Adipocyte (in vitro differentiated cells): ENCODE results near the gene SCN4B.
"Not testable (repeated sequence)": the region's sequence is repeated elsewhere in the genome, so short reads cannot be mapped to it uniquely, and the experiment has no call there.

Experiments used
- DNase-seq: peaks from one replicate; pipeline ENCODE4 v3.0.0-alpha.2; 2015; ENCODE audit warnings: low read depth
- H3K27me3 ChIP-seq: replicated peaks from 2 replicates; pipeline ENCODE4 v1.7.0; 2013; ENCODE audit warnings: mild to moderate bottlenecking, low read length, moderate library complexity; ENCODE audit not compliant: control insufficient read depth, insufficient read depth
- H3K36me3 ChIP-seq: 2 replicates; pipeline ENCODE4 v1.7.0; 2013; ENCODE audit warnings: low read length, mild to moderate bottlenecking, moderate library complexity; ENCODE audit not compliant: control insufficient read depth, insufficient read depth, severe bottlenecking
- H3K4me1 ChIP-seq: 2 replicates; pipeline ENCODE4 v1.7.0; 2013; ENCODE audit warnings: mild to moderate bottlenecking, low read length, moderate library complexity; ENCODE audit not compliant: control insufficient read depth, insufficient read depth
- H3K4me3 ChIP-seq: 2 replicates; pipeline ENCODE4 v1.7.0; 2013; ENCODE audit warnings: mild to moderate bottlenecking, low read length, moderate library complexity
- H3K9ac ChIP-seq: 2 replicates; pipeline ENCODE4 v1.7.0; 2013; ENCODE audit warnings: mild to moderate bottlenecking, low read length, moderate library complexity
- H3K9me3 ChIP-seq: 2 replicates; pipeline ENCODE4 v1.7.0; 2013; ENCODE audit warnings: mild to moderate bottlenecking, low read length, moderate library complexity; ENCODE audit not compliant: control insufficient read depth

The SCN4B gene

DNA sequence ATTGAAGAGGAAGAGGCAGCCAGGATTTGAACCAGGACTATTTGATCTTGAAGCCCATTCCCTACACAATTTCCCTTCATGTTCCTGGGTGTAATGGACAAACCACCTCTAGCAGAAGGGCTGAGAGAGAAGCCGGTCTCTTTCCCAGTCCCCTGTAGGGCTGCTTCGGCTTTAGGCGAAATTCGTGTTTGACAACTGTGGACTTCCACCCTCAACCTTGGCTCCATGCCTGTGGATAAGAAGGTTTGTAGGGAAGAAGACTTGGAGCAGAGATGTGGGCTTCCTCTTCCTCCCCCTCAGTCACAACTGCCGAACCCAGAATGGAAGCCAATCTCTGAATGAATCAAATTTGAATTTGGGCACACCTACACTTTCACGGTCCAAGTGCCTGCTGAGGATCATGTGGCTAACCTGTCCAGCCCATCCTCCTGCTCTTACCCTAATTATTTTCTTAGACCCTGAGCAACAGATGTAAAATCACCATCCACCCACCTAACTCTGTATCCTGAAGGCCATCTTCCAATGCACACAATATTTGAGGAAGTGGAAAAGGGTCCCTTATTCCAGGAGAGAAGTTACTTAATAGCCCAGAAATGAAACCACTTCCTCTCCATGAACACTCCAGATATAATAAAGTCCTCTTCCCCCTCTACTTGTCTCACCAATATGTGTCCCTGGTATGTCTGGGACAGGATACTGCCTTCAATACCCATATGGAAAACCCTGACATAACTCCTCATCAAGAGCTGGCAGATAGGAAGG, 33.9 kb upstream of the SCN4B start:
- no peak for DNase-seq
- no peaks in the 10 kb centered on the region for H3K4me1 ChIP-seq
- H3K27me3 ChIP-seq: peaks cover 13% of the 10 kb centered on the region
- no peak overlapping the region for H3K9ac ChIP-seq
- H3K36me3 ChIP-seq: no peaks in the 10 kb centered on the region
- peaks cover 4% of the 10 kb centered on the region for H3K9me3 ChIP-seq
- H3K4me3 ChIP-seq: no peak overlapping the region

DNA sequence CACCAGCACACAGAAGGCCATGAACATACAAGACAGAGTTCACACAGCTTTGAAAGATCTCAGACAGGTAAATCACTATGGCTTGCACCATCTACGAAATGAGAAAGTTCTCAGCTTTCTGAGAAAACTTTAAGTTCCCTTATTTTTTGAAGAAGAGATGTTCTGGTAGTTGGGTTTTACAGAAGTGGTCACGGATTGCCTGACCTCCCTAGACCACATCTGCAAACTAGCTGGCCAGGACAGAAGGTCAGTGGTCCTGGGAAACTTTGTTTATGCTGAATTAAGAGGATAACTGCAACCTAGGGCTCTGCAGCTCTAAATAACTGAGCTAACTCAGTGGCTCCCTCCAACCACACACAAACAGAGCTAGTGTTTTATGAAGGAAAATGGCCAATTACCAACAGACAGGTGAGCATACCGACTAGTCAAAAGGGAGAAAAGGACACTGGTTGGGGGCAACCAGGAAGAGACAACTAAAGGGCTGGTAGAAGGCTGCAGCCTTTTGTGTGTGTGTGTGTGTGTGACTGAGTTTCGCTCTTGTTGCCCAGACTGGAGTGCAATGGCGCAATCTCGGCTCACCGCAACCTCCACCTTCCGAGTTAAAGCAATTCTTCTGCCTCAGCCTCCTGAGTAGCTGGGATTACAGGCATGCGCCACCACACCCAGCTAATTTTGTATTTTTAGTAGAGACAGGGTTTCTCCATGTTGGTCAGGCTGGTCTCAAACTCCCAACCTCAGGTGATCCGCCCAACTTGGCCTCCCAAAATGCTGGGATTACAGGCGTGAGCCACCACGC, 32.4 kb upstream of the SCN4B start:
- peaks cover 4% of the 10 kb centered on the region for H3K9me3 ChIP-seq
- no peaks in the 10 kb centered on the region for H3K4me1 ChIP-seq
- no peaks in the 10 kb centered on the region for H3K36me3 ChIP-seq
- no peak overlapping the region for H3K4me3 ChIP-seq
- H3K9ac ChIP-seq: no peak overlapping the region
- peaks cover 20% of the 10 kb centered on the region for H3K27me3 ChIP-seq
- DNase-seq: no peak

DNA sequence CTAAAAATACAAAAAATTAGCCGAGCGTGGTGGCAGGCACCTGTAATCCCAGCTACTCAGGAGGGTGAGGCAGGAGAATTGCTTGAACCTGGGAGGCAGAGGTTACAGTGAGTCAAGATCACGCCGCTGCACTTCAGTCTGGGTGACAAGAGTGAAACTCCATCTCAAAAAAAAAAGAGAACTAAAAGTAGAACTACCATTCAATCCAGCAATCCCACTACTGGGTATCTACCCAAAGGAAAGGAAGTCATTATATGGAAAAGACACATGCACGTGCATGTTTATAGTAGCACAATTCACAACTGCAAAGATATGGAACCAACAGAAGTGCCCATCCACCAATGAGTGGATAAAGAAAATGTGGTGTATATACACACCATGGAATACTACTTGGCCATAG, 31.1 kb upstream of the SCN4B start:
- H3K27me3 ChIP-seq: peaks cover 24% of the 10 kb centered on the region
- not testable (repeated sequence) for H3K9me3 ChIP-seq, DNase-seq, H3K36me3 ChIP-seq, H3K4me1 ChIP-seq, H3K4me3 ChIP-seq, H3K9ac ChIP-seq

DNA sequence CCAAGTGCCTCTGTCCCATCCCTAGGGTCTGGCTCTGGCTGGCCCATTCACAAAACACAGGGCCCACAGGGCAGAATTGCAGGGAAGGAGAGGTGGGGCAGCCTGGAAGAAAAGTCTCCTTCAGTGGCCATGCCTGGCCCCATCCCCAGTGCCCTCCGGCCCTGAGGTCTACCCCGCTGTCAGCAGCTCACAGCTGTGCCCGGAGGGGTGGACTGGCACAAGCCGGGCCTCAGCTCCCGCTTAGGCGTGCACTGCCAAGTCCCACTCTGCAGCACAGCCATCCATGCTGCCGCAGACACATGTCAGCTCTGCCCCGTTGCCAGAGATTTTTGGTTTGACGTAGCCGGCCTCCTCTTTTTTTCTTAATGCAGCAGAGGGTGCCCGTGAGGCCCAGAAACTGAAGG, 27.7 kb upstream of the SCN4B start:
- Histone ChIP-seq H3K9me3 (peaks cover 4% of the 10 kb centered on the region), H3K9ac (no peak overlapping the region), H3K4me3 (no peak overlapping the region), H3K27me3 (peaks cover 41% of the 10 kb centered on the region), H3K4me1 (no peaks in the 10 kb centered on the region), H3K36me3 (no peaks in the 10 kb centered on the region)
- peak; percentile 34 for DNase-seq

DNA sequence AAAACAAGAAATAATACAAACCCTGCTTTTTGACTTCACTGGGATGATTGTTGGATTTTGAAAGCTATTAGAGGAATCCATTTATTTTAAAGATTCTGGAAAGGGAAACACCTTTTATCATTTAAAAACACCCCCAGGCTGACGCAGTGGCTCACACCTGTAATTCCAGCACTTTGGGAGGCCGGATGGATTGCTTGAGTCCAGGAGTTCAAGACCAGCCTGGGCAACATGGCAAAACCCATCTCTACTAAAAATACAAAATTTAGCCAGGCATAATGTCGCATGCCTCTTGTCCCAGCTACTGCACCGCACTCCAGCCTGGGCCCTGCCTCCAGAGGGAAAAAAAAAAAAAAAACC, 24.1 kb upstream of the SCN4B start:
- no peak for DNase-seq
- no peak overlapping the region for H3K4me3 ChIP-seq
- H3K9me3 ChIP-seq: no peaks in the 10 kb centered on the region
- H3K27me3 ChIP-seq: peaks cover 47% of the 10 kb centered on the region
- no peaks in the 10 kb centered on the region for H3K4me1 ChIP-seq
- no peaks in the 10 kb centered on the region for H3K36me3 ChIP-seq
- no peak overlapping the region for H3K9ac ChIP-seq

DNA sequence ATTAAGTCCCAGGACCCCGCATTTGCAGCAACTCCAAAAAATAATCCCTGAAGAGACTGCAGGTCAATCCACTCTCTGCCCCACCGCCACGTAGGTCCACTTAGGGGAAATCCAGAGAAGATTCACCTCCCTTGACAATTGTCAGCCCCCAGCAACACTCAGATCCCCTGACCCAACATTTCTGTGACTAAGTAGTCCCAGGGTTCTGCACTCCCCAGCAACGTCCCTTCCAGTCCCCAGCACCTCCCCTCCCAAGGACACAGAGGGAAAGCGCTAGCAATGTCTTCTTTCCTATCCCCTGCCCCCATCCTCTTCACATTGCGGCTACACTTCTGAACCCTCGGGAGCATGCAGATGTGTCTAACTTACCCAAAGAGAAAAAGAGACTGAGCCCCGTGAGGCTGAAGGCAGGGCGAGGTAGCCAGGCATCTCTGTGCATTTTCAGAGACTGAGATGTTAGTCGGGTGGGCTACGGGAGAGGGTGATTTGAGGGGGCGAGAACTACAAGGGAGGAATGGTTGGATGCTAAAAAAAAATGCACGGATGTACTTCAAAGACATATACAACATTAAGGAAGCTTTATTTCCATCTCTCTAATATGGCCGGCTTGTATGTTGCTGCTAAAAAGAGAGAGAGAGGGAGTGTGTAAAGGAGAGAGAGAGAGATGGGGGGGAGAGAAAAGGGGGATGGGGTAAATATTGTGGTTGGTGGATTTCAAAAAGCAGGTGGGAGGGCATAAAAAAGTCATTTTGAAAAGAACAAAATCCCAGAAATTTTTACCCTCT, 23.6 kb upstream of the SCN4B start, which contains the start of gene SCN2B:
Gene SCN2B (minus strand): TSS at position 647 of the 785 bp plus-strand sequence. CDS start 208 bp downstream, at position 439.
- H3K9ac ChIP-seq: no peak within 1 kb of the TSS
- no peaks in the 10 kb centered on the region for H3K4me1 ChIP-seq
- H3K36me3 ChIP-seq: no peaks in the 10 kb centered on the region
- no peak for DNase-seq
- H3K4me3 ChIP-seq: no peak within 1 kb of the TSS
- H3K9me3 ChIP-seq: no peaks in the 10 kb centered on the region
- H3K27me3 ChIP-seq: peaks cover 49% of the 10 kb centered on the region

DNA sequence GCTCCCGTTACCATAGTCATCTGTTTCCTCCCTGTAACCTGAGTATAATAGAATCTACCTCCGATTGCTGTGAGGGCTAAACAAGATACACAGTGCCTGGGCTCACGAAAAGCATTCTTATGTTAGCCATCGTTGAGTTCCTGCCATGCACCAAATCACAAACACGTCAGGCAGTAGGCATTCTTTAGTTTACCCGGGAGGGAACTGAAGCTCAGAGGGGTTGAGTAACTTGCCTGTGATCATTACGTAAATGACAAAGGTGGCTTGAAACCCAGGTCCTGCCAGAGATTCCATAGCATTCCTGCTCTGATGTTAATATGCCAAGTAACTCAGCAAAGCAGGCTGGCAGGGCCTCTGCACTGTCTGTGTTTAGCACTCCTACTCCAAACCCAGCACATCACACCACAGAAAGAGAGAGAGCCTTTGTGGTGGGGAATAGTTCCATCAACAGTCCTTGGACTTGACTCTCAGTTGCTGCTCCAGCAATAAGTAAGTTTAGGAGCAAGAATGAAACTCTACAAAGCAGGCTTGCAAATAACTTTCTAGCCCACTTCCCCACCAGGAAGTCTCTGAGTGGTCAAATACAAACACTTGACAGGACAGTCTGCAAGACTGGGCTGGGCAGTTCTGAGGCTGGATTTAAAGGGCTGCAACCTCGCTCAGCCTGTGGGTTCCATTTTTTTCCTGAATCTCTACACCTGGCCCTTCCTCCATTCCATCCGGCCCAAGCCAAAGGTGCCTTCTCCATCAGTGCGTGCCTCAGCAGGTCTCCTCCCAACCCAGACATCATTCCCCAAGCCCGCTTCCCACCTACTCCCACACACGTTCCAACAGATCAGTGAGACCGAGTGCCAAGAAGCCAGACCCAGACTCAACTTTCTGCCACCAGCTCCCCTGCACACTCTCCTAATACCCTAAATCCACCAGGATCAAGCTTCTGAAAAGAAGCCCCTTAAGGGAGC, 22.7 kb upstream of the SCN4B start:
- no peaks in the 10 kb centered on the region for H3K4me1 ChIP-seq
- peak; percentile 36 for DNase-seq
- no peak overlapping the region for H3K4me3 ChIP-seq
- no peaks in the 10 kb centered on the region for H3K9me3 ChIP-seq
- no peak overlapping the region for H3K9ac ChIP-seq
- no peaks in the 10 kb centered on the region for H3K36me3 ChIP-seq
- peaks cover 53% of the 10 kb centered on the region for H3K27me3 ChIP-seq

DNA sequence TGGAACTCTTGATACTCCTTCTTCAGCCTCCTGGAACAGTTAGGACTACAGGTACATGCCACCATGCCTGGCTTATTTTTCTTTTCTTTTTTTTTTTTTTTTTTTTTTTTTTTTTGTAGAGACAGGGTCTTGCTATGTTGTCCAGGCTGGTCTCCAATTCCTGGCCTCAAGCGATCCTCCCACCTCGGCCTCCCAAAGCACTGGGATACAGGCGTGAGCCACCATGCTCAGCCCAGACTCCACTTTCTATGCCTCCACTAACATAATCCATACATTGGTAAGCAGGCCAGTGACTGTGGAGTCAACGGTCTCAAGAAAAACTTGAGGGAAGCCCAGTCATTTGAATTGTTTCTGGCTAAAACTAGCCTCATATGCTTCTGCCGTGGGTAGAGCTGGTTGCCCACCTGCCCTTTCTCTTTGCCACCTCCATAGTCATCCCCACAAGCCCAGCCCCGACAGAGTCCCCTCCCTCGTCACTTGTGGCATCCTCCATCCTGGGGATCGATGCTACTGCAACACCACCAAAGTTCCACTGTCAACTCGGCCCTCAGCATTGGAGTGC, 21.5 kb upstream of the SCN4B start:
- no peak overlapping the region for H3K9ac ChIP-seq

DNA sequence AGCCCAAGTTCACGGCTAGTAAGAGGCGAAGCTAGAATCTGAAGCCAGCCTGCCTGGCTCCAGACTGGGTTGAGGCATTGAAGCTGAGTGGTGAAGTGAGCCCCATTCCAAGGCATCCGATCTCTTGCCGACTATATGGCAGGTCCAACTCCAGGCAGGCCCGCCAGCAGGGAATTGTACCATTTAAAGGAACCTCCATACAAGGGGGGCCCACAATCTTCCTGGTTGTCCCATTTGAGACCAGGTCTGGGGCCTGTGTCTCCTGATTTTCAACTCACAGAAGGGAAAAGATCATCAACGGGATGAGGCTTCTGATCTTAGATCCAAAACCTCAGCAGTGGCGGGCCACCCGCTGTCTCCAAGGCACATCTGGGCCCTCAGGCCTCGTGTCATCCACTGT, 19.7 kb upstream of the SCN4B start:
- H3K9me3 ChIP-seq: no peaks in the 10 kb centered on the region
- no peak for DNase-seq
- H3K27me3 ChIP-seq: peaks cover 75% of the 10 kb centered on the region
- H3K9ac ChIP-seq: no peak overlapping the region
- H3K4me1 ChIP-seq: no peaks in the 10 kb centered on the region
- no peak overlapping the region for H3K4me3 ChIP-seq
- H3K36me3 ChIP-seq: no peaks in the 10 kb centered on the region

More for the DNA sequence above, 21.5 kb upstream of the SCN4B start:
- no peaks in the 10 kb centered on the region for H3K9me3 ChIP-seq
- no peak for DNase-seq
- no peaks in the 10 kb centered on the region for H3K36me3 ChIP-seq
- no peak overlapping the region for H3K4me3 ChIP-seq
- no peaks in the 10 kb centered on the region for H3K4me1 ChIP-seq
- peaks cover 59% of the 10 kb centered on the region for H3K27me3 ChIP-seq

DNA sequence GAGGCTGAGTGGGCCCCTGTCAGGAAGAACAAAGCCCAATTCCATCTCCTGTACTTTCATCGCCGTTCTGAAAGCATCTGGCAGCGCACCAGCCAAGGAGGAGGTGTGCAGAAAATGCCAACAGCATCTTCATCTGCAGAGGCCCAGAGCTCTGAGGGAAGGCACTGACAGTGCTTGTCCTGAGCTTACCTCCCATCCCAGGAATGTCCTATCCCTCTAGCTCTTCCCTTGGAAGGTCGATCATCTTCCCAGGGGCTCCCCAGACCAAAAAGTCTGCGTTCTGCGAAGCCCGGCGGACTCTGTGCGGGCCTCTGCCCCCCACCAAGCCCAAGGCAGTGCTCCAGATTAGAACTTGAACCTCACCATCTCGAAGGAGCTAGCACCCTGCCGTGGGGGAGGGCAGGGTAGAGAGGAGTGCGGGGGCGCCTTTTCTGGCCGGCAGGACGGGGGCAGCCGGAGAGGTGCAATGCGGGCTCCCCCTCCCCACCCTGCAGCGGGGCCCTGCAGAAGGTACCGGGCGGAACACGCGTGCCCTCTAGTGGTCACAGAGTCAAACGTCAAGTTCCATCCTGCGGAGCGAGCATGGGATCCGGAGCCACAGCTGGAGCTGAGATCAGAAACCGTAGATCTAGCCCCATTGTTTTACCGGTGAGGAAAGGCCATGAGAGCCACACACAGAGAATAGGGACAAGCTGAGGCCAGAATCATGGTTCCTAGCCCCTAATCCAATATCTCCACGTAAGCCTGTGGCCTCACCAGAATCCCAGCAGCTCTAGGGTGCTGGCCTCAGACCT, 18.8 kb upstream of the SCN4B start:
- no peaks in the 10 kb centered on the region for H3K36me3 ChIP-seq
- no peak overlapping the region for H3K9ac ChIP-seq
- no peaks in the 10 kb centered on the region for H3K4me1 ChIP-seq
- peak; percentile 85 for DNase-seq
- no peak overlapping the region for H3K4me3 ChIP-seq
- H3K9me3 ChIP-seq: no peaks in the 10 kb centered on the region
- peaks cover 72% of the 10 kb centered on the region for H3K27me3 ChIP-seq
